ENCODE results near the gene EXOC6B.

EXOC6B gene

DNA sequence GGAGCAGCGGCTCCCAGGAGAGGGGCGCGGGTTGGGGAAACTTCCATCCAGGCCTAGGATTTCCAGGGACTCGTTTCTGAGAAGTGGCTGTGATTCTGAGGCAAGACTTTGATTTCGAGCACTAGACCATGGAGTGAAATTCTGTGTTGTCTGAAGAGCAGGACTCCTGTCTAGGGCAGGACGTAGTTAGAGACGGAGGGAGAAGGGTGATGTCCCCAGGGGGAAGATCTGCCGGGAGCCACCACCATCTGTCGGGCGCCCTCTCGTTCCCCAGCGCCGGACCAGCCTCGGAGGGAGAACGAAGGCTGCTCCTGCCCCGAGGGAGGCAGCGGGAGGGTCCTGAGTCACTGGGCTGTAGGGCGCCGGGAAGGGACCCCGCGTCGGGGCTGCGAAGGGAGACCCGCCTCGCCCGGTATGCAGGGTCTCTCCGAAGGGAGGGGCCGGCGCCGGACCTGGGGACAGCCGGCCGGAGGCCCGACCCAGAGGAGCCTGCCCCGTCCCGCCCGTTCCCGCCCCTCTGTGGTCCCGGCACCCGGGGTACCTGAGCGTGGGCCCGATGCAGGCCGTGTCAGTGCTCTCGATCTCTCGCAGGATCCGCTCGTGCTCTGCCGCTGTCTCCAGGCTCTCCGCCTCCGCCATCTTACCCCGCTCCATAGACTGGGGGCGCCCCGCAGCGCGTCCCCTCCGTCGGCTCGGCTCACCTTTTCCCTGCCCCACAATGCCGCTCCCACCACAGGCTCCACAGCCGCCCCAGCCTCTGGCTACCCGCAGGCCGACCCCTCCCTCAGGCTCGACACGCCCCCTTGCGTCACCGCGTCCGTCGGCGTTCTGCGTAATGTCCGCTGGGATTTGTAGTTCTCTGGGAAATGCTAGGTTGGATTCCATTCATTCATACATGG lies at the start of gene EXOC6B:
Gene EXOC6B, minus strand, starts transcription at position 777 of the 899 bp plus-strand sequence.
- peak; percentile 93 for DNase-seq (ENCODE audit: low spot score)

DNA sequence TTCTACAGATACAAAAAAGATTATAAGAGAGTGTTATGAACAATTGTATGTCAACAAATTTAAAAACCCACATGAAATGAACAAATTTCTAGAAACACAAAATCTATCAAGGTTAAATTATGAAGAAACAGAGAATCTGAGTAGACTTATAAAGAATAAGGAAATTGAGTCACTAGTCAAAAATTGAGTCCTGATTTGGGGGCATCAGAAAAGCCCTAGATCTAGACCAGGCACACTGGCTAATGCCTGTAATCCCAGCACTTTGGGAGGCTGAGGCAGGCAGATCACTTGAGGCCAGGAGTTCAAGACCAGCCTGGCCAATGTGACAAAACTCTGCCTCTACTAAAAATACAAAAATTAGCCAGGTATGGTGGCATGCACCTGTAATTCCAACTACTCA lies 46.0 kb upstream of the EXOC6B start:
- no peak for DNase-seq (ENCODE audit: low spot score)

DNA sequence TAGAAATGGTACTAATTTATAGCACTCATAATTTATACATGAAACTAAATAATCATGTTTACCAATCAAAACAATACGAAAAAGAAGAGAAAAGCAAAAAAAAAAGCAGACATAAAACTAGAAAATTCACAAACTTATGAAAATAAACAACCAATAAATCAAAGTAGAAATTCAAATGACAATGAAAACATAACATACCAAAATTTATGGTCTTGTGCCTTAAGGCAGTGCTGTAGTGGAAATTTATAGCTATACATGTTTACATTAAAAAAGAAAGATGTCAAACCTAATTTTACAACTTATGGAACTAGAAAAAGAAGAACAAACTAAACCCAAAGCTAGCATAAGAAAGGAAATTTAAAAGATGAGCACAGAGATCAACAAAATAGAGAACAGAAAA lies 45.2 kb upstream of the EXOC6B start:
- no peak for DNase-seq (ENCODE audit: low spot score)

DNA sequence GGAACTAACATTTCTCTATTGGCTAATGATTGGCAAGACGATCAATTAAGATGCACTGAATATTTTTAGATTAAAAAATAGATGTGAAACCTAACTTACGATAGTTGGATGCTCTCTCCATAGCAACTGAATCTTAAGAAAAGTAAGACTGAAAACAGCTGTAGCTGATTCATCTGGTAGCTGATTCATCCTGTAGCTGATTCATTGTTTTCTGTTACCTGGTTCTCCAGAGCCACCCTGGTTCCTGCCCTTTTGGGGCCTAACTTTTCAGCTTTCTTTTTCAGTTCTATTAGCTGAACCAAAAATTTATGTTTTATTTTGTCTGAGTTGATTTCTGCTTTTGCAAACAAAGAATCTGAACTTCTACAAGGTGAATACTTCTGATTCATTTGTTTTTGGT lies 38.7 kb upstream of the EXOC6B start:
- DNase-seq (ENCODE audit: low spot score): no peak

DNA sequence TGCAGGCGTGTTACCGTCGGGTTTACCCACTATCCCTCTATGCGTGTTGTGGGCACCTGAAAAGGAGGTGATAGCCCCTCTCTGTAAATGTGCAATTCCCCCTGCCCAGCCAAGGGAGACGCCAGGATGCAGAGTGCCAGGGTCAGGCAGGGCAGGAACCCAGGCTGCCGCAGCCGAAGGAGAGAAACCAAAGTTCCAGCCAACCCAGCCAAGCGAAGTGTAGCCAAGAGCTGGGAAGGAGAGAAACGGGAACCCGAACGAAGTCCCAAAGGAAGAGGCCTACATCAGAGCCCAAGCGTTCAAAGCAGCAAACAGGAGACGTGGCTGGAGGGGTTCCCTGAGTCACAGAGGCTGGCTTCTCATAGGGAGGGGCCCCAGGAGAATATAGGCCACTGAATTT lies 37.2 kb upstream of the EXOC6B start:
- no peak for DNase-seq (ENCODE audit: low spot score)

DNA sequence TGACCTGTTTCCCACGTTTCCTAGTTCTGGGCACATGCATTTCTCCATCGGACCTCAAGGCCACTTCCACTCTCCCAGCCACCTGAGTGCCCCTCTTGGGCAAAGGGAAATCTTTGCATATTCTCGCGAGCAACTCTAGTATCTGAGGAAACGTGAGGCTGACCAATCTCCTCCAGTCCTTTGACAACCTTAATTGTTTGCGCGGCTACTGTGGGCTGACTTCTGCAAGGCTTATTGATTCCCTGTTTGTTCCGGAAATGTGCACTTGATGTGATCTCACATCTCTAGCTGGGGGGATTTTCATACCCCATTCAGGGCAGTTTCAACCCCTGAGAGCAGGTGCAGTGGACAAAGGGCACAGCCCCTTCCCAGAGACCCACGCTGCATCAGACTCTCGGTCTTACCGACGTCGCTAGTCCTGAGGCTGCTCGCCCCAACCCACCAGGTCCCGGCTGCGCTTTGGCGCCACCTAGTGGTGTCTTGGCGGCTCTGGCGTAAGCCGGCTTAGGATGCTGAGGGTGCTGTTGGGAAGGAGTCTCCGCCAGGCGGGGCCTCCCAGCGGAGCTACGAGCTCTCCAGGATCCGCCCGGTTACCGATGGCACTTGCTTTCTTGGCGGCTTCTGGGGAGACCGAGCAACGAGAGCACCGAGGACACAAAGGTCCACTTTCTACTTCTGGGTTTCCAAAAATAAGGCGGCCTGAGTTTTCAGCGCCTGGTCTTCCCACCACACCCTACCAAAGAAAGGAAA lies 36.6 kb upstream of the EXOC6B start:
- DNase-seq (ENCODE audit: low spot score): peak; percentile 89

DNA sequence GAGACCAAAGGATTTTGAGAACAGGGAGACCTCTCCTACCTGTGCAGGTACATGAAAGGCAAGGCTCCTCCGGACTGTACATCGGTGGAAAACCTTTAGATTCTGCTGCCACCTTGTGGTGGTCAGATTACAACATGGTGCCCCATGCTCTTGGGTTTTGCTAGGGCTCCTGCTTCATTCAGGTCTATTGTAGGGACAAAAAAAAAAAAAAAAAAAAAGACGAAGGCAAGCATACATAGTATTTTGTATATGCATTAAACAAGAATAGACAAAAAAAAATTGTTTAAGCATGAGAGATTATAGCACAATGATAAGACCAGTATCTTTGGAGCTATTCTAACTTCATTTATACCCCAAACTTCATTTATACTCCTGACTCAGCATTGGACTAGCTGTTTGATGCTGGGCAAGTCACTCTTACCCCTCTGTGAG lies 34.0 kb upstream of the EXOC6B start:
- DNase-seq (ENCODE audit: low spot score): peak; percentile 71

DNA sequence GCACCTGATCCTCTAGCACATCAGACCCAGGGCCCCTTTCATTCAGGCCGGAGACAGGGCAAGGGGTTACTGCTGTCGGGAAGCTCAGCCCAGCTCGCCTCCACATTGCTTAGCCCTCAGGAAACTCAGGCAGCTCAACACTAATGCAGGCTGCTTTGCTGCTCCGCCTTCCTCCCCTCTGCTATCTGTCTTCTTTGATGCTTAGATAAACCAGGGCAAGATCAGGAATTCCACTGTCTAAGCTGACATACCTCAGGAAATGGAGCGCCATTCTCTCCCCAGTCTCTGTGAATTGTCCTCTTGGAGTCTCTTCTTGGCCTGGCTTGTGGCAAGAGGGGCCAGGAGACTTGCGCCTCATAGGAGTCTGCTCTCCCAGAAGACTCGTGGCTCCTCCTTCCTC lies 25.5 kb upstream of the EXOC6B start:
- no peak for DNase-seq (ENCODE audit: low spot score)

DNA sequence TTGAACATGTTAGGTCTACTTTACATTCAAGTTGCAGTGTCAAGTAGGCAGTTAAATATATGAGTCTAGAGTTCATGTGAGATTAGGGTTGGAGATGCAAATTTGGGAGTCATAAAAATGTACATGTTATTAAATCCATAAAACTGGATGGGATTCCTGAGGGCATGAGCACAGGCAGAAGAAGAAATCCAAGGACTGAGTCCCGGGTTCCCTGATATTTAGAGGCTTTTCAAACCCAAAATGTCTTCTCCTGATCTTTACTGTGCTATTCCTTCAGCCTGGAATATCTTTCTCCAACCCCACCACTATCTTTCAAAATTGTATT lies 23.3 kb upstream of the EXOC6B start:
- no peak for DNase-seq (ENCODE audit: low spot score)

DNA sequence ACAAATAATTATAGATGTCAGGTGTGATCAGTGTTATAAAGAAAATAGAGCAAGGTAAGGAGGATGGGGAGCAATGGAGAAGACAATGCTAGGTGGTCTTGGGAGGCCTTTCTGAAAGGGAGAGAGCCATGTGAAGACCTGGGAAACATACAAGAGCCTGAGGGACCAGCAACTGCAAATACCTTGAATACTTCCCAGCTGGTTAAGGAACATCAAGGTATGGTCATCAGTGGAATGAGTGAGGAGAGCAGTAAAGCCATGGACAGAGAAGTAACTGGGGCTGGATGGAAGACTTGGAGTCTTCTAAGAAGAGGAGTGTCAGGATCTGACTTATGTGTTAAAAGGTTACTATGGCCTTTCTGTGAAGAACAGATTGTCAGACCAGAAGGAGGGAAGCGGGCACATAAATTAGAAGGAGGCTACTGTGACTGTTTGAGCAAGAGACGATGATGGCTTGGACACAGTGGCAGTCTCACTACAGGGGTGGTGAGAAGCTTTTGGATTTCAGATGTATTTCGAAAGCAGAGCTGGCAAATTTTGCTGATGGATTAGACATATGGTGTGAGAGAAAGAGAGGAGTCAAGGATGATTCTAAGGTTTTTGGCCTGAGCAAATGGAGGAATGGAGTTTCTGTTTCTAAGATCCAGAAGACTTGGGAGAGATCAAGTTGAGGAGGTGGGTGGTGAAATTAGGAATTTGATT lies 22.8 kb upstream of the EXOC6B start:
- DNase-seq (ENCODE audit: low spot score): no peak

DNA sequence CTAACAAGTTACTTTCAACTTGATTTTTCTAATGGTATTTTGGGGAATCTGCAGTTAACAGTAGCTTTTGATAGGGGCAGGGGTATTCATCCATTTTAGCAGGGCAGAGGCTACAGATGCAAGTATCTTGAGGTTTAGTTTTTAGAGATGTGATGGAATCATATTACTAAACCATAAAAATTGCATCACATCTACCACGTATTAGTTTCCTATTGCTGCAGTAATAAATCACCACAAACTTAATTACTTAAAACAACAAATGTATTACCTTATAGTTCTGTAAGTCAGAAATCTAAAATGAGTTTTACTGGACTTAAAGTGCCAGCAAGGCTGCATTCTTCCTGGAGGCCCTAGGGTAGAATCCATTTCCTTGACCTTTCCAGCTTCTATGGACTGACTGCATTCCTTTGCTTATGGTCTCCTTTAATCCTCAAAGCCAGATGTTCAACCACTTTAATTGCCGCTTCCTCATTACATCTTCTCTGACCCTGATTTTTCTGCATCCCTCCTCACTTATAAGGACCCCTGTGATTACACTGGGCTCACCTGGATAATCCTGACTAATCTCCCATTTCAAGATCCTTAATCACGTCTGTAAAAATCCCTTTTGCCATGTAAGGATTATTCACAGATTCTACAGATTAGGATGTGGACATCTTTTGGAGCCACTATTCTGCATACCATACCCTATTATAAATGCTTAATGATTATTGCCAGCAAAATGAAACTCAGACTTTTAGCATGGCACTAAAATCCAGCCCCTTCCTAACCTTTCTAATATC lies 21.9 kb upstream of the EXOC6B start:
- DNase-seq (ENCODE audit: low spot score): no peak

DNA sequence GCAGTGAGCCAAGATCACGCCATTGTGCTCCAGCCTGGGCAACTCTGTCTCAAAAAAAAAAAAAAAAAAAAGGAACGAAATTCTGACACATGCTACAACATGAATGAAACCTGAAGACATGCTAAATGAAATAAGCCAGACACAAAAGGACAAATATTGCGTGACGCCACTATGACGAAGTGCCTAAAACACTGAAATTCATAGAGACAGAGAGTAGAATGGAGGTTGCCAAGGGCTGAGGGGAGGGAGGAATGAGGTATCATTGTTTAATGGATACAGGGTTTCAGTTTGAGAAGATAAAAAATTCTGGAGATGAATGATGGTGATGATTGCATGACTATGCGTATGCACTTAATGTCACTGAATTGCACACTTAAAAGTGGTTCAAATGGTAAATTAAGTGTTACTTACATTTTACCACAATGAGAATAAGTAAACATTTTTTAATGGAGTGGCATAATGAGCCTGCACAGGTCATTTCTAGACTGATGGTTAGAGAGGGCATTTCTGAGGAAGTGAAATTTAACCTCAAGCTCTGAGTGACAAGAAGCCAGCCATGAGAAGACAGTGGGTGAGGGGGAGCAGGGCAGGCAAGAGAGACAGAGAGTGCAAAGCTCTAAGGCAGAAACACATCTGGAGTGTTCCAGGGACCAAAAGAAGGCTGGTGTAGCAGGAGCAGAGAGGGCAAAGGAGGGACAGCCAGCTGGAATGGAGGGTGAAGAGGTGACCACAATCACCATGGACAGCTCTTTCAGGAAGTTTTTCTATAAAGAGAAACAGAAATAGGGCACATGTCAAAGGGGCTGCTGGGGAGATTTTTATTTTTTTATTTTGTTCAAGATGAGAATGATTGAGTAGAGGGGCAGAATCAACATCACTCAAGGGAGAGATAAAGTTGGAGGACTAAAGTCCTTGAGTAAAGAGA lies 20.6 kb upstream of the EXOC6B start:
- no peak for DNase-seq (ENCODE audit: low spot score)

DNA sequence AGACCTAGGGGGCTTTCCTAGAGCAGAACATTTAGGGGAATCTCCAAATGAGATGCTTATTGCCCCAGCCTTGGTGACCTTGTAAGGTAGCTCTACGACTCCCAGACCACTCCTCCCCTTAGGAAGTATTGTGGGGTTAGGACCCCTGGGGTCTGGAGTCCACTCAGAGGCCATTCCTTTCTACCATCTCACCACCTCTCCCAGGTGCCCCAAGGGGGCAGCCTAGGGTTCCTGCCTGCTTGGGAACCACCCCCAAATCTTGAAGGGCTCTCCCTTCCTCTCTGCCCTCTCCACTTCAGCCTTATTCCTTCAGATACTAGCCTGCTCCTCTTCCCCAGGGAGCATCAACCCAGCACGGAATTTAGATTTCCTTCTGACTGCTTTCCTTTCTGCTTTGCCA lies 17.5 kb upstream of the EXOC6B start:
- no peak for DNase-seq (ENCODE audit: low spot score)

DNA sequence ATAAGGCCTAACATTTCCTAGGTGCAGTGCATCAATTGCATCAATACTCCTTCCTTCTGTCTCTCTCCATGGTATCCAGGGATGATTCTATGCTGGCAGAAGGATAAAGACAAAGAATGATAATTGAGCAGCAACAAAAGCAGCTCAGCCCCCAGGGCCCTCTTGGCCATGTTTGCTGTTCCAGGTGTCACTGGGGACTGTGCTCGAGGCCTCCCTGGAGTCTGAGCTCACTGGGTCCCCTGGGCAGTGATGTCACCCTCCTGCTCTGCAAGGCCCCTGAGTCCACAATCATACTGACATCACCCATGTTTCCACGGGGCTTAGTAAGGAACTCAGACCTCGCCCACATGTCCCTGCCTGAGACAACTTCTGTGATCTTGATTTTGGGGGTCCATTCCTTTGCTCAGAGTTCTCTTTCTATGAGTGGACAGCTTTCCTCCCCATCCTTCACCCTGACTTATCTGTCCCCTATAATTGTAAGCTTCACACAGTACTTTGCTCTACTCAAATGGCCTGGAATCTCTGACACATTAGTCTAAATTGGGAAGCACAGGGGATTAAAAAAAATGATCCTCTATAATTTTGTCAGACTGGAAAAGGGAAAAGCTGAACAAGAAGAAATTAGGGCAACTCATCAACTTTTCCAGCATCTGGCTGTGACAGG lies 15.8 kb upstream of the EXOC6B start:
- DNase-seq (ENCODE audit: low spot score): no peak

DNA sequence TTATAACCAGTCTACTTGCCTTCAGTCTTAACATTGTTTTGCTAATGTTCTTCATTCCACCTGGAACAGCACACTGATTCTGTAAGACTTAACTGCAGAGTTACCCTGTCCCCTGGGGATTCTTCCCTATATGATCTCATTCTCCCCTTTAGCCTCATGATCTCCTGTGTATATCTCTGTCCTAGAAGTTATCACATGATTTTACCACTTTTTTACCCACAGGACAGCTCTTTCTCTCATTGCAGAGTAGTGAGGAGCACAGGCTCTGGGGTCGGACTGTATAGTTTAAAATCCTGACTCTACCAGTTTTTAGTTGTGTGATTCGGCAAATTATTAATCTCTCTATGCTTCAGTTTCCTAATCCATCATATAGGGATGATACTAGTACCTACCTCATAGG lies 14.2 kb upstream of the EXOC6B start:
- DNase-seq (ENCODE audit: low spot score): no peak

DNA sequence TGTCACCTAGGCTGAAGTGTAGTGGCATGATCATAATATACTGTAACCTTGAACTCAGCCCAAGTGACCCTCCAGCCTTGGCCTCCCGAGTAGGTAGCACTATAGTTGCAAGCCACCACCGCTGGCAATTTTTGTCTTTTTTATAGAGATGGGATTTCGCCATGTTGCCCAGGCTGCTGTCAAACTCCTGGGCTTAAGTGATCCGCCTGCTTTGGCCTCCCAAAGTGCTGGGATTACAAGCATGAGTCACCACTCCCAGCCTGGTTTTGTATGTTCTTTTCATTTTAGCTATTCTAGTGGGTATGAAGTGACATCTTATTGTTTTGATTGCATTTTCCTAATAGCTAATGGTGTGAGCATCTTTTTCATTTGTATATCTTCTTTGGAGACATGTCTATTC lies 11.3 kb upstream of the EXOC6B start:
- no peak for DNase-seq (ENCODE audit: low spot score)

DNA sequence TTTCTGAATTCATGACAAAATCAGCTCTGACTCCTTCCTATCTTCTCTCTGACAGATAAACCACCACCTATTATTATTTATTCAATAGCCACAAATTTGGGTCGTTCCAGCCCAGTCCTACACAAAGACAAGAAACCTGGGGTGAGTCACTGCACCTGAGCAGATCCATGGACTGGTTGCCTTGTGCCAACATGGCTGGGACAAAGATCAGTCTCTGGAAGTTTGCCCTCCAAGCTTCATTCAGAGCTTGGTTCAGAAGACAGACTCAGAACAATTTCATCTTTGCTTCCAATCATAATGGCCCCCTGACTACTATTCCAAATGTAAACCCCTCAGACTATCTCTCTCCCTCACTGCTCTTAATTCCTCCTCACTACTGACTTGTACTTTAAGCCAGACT lies 9.6 kb upstream of the EXOC6B start:
- no peak for DNase-seq (ENCODE audit: low spot score)

DNA sequence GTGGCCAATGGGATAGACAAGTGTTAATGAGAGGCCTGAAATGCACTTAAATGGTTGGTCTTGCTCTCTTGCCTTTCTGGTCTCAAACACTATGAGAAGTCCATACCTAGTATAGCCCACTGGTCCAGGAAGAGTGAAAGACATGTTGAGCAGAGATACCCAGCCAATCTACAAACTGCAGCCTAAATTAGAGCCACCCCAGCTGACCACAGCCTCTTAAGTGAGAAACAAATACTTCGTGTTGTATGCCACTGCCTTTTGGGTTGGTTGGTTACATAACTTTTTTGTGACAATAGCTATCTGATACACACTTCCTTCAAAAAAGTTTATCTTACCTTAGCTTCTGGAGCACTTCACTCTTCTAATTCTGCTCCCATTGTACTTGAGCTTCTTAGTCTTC lies 8.8 kb upstream of the EXOC6B start:
- DNase-seq (ENCODE audit: low spot score): no peak

DNA sequence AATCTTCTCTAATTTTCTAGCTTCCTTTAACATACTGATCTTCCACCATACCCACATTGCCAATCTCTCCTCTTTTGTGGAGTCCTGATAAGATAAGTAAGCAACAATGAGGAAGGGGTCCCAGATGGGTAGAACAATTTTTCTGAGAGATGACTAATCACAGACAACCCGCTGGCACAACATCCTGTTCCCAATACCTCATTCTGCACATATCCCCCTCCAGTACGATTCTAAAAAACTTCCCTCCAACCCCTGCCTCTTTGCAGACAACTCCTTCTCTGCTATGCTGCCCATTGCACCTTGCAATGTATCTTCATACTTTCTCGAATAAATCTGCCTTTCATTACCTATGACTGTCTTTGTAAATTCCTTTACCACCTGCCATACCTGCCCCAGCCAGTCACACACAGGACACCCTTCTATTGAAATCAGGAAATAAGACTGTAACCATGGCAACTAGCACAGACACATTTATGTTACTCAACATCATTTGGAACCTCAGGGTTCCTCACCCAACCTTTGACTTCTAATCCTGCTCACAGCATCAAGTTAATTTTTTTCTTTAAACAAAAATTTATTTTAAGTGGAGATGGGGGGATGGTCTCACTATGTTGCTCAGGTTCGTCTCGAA lies 7.4 kb upstream of the EXOC6B start:
- DNase-seq (ENCODE audit: low spot score): no peak

DNA sequence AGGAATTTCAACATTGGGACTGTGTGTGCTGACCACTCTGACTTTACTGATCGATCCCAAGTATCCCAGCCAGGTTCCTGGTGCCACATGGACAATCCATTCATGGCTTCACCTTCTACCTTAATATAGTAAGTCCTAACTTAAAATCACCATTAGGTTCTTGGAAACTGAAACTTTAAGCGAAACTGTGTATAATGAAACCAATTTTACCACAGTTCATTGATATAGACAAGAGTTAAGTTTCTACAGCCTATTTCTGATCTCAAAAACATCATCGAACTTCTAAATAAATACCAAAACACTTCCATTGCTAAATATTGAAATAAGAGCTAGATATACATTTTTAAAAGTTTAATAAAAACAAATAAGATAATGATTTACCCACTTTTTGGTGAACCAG lies 4.4 kb upstream of the EXOC6B start:
- no peak for DNase-seq (ENCODE audit: low spot score)
